Esophagus squamous epithelium (tissue), 4 donors: ENCODE results near the gene ZNF836.

Experiments
- POLR2A ChIP-seq, 4 donors: fragments of 450-650 bp; IDR thresholded peaks; one replicate each; pipeline ENCODE4 v1.6.1; 2017; ENCODE audit warnings: antibody characterized with exemption in 4 of 4, mild to moderate bottlenecking in 4 of 4, moderate library complexity in 3 of 4
- TF ChIP-seq, protein P1 (sequence below), 6 experiments: fragments of 450-650 bp in 4 of 6; fragments of 200-600 bp in 2 of 6; sonication (generic) in 2 of 6; IDR thresholded peaks; one replicate each; pipeline ENCODE4 v1.5.1; 2016 to 2019; ENCODE audit warnings: antibody characterized with exemption in 6 of 6, mild to moderate bottlenecking in 4 of 6, moderate library complexity in 4 of 6

DNA sequence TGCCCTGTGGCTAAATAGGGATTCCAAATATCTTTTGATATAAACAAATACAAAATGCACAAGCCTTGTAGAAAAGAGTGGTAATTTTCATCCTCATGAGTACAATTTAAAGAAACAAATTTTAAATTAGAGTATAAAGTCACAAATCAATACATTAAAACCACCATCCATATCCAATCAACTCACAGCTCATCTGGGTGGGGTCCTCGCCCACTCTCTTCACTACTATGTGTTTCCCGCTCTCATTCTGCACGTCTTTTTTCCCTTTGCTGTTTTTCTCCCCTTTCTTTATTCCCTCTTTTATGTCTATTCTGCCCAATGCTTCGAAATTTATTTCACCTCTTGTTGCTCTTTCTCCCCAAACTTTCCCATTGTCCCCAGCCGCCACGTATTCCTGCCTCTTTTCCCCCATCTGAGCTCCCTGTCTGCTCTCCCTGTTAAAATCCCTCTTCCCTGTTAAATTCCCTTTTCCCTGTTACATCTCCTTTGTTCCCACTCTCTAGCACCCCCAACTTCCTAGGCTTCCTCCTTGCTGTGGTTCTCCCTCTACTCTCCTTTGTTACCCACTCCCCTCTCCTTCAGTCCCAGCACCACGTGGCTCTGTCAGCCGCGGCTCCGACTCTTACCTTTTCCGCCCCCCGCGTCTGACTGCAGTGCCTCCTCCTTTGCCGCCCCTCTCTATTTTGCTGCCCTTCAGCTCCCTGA lies 33.0 kb downstream of the ZNF836 start:
- TF ChIP-seq, protein P1, sequence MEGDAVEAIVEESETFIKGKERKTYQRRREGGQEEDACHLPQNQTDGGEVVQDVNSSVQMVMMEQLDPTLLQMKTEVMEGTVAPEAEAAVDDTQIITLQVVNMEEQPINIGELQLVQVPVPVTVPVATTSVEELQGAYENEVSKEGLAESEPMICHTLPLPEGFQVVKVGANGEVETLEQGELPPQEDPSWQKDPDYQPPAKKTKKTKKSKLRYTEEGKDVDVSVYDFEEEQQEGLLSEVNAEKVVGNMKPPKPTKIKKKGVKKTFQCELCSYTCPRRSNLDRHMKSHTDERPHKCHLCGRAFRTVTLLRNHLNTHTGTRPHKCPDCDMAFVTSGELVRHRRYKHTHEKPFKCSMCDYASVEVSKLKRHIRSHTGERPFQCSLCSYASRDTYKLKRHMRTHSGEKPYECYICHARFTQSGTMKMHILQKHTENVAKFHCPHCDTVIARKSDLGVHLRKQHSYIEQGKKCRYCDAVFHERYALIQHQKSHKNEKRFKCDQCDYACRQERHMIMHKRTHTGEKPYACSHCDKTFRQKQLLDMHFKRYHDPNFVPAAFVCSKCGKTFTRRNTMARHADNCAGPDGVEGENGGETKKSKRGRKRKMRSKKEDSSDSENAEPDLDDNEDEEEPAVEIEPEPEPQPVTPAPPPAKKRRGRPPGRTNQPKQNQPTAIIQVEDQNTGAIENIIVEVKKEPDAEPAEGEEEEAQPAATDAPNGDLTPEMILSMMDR (IDR thresholded peaks at IDR 0.05) = no peak
- TF ChIP-seq POLR2A (IDR thresholded peaks at IDR 0.05) = no peak
